H9 (cell line): Measurements from ENCODE around the gene ANO6. TPM values are rescaled to one million over a fixed set of nuclear protein-coding genes. Genes with fewer than 3 reads are reported as not detected.

Experiments
- DNase-seq: peaks from one replicate; pipeline ENCODE4 v3.0.0-alpha.2; 2017
- H2AFZ ChIP-seq: one replicate; pipeline ENCODE4 v1.6.1; 2013; ENCODE audit warnings: mild to moderate bottlenecking, low read length, control low read depth, moderate library complexity
- H2AK5ac ChIP-seq: 2 replicates; pipeline ENCODE4 v1.6.1; 2013; ENCODE audit warnings: low read length, control low read depth, mixed read lengths; ENCODE audit not compliant: insufficient read length
- H2BK120ac ChIP-seq: one replicate; pipeline ENCODE4 v1.6.1; 2013; ENCODE audit warnings: low read depth, mild to moderate bottlenecking, low read length, control low read depth, inconsistent platforms; ENCODE audit not compliant: poor library complexity, severe bottlenecking
- H2BK12ac ChIP-seq: 2 replicates; pipeline ENCODE4 v1.6.1; 2013; ENCODE audit warnings: low read length, control low read depth, mixed read lengths, low read depth; ENCODE audit not compliant: insufficient read length
- H2BK15ac ChIP-seq: 2 replicates; pipeline ENCODE4 v1.6.1; 2013; ENCODE audit warnings: low read depth, low read length, control low read depth
- H2BK20ac ChIP-seq: one replicate; pipeline ENCODE4 v1.6.1; 2013; ENCODE audit warnings: low read depth, mild to moderate bottlenecking, low read length, control low read depth, inconsistent platforms; ENCODE audit not compliant: poor library complexity, severe bottlenecking
- H2BK5ac ChIP-seq: 2 replicates; pipeline ENCODE4 v1.6.1; 2013; ENCODE audit warnings: low read length, control low read depth, mixed read lengths; ENCODE audit not compliant: insufficient read length
- H3K14ac ChIP-seq: 2 replicates; pipeline ENCODE4 v1.6.1; 2013; ENCODE audit warnings: low read length, control low read depth; ENCODE audit not compliant: insufficient read depth
- H3K18ac ChIP-seq: 2 replicates; pipeline ENCODE4 v1.6.1; 2013; ENCODE audit warnings: low read depth, mild to moderate bottlenecking, mixed read lengths, low read length, control low read depth; ENCODE audit not compliant: insufficient read length
- H3K23ac ChIP-seq: 2 replicates; pipeline ENCODE4 v1.6.1; 2013; ENCODE audit warnings: low read length, control low read depth, mixed read lengths, low read depth; ENCODE audit not compliant: insufficient read length
- H3K23me2 ChIP-seq: 2 replicates; pipeline ENCODE4 v1.6.1; 2013; ENCODE audit warnings: low read depth, mild to moderate bottlenecking, mixed read lengths, low read length, control low read depth; ENCODE audit not compliant: insufficient read length, poor library complexity, severe bottlenecking
- H3K27ac ChIP-seq: 2 replicates; pipeline ENCODE4 v1.5.1; 2013; ENCODE audit warnings: low read length, control low read depth, mixed read lengths, low read depth; ENCODE audit not compliant: insufficient read length
- H3K27me3 ChIP-seq: 2 replicates; pipeline ENCODE4 v1.6.1; 2013; ENCODE audit warnings: low read length, control low read depth, inconsistent platforms; ENCODE audit not compliant: insufficient read depth
- H3K4ac ChIP-seq: 2 replicates; pipeline ENCODE4 v1.6.1; 2013; ENCODE audit warnings: low read depth, mild to moderate bottlenecking, control low read depth, inconsistent platforms, low read length, moderate library complexity
- H3K4me1 ChIP-seq: 2 replicates; pipeline ENCODE4 v1.6.1; 2013; ENCODE audit warnings: low read length, control low read depth, inconsistent platforms; ENCODE audit not compliant: insufficient read depth
- H3K4me2 ChIP-seq: 2 replicates; pipeline ENCODE4 v1.6.1; 2013; ENCODE audit warnings: low read length, control low read depth, mixed read lengths; ENCODE audit not compliant: insufficient read length, insufficient read depth
- H3K56ac ChIP-seq: 2 replicates; pipeline ENCODE4 v1.6.1; 2013; ENCODE audit warnings: low read depth, mild to moderate bottlenecking, mixed read lengths, low read length, control low read depth; ENCODE audit not compliant: insufficient read length
- H3K79me1 ChIP-seq: 2 replicates; pipeline ENCODE4 v1.6.1; 2013; ENCODE audit warnings: low read depth, mild to moderate bottlenecking, moderate library complexity, low read length, control low read depth, inconsistent platforms; ENCODE audit not compliant: insufficient read depth, poor library complexity, severe bottlenecking
- H3K79me2 ChIP-seq: 2 replicates; pipeline ENCODE4 v1.6.1; 2013; ENCODE audit warnings: low read length, control low read depth, inconsistent platforms; ENCODE audit not compliant: insufficient read depth
- H3K9ac ChIP-seq: 2 replicates; pipeline ENCODE4 v1.6.1; 2013; ENCODE audit warnings: low read length, control low read depth, mixed read lengths; ENCODE audit not compliant: insufficient read length; ENCODE audit errors: extremely low read depth
- H3K9me3 ChIP-seq: one replicate; pipeline ENCODE4 v1.6.1; 2013; ENCODE audit warnings: low read depth, low read length, inconsistent platforms; ENCODE audit not compliant: control insufficient read depth
- H3T11ph ChIP-seq: one replicate; pipeline ENCODE4 v1.6.1; 2013; ENCODE audit warnings: mild to moderate bottlenecking, low read length, control low read depth, inconsistent platforms
- H4K20me1 ChIP-seq: one replicate; pipeline ENCODE4 v1.6.1; 2013; ENCODE audit not compliant: control insufficient read depth, insufficient read length, insufficient read depth
- H4K5ac ChIP-seq: 2 replicates; pipeline ENCODE4 v1.6.1; 2013; ENCODE audit warnings: low read depth, mild to moderate bottlenecking, mixed read lengths, low read length, control low read depth; ENCODE audit not compliant: insufficient read length
- H4K8ac ChIP-seq: replicated peaks from 2 replicates; pipeline ENCODE4 v1.6.1; 2013; ENCODE audit warnings: low read length, control low read depth, mixed read lengths, low read depth; ENCODE audit not compliant: insufficient read length
- H4K91ac ChIP-seq: 2 replicates; pipeline ENCODE4 v1.6.1; 2013; ENCODE audit warnings: low read depth, mild to moderate bottlenecking, moderate library complexity, mixed read lengths, low read length, control low read depth; ENCODE audit not compliant: insufficient read length
- H3K27ac Mint-ChIP-seq, 3 experiments: 2 replicates in 2 of 3; 3 replicates in 1 of 3; pipeline ENCODE4 v1.8.0; 2020 to 2021; ENCODE audit warnings: mixed read lengths in 3 of 3, mild to moderate bottlenecking in 1 of 3, moderate library complexity in 1 of 3
- H3K27me3 Mint-ChIP-seq: 2 replicates; pipeline ENCODE4 v1.8.0; 2021; ENCODE audit warnings: low read depth, mild to moderate bottlenecking, moderate library complexity, mixed read lengths
- H3K36me3 Mint-ChIP-seq, 3 experiments: 2 replicates in 2 of 3; 3 replicates in 1 of 3; pipeline ENCODE4 v1.8.0; 2020 to 2021; ENCODE audit warnings: low read depth in 3 of 3, mixed read lengths in 3 of 3; ENCODE audit not compliant: insufficient read depth in 1 of 3
- H3K4me1 Mint-ChIP-seq, 2 experiments: 2 replicates each; pipeline ENCODE4 v1.8.0; 2020; ENCODE audit warnings: mixed read lengths in 2 of 2
- H3K4me3 Mint-ChIP-seq, 2 experiments: 2 replicates in 1 of 2; 3 replicates in 1 of 2; pipeline ENCODE4 v1.8.0; 2020 to 2021; ENCODE audit warnings: mild to moderate bottlenecking in 2 of 2, mixed read lengths in 2 of 2, moderate library complexity in 1 of 2
- H3K9me3 Mint-ChIP-seq, 2 experiments: 2 replicates in 1 of 2; 3 replicates in 1 of 2; pipeline ENCODE4 v1.8.0; 2020; ENCODE audit warnings: mild to moderate bottlenecking in 2 of 2, mixed read lengths in 2 of 2, moderate library complexity in 1 of 2
- CTCF ChIP-seq: fragments of 200-600 bp; sonication (generic); conservative IDR thresholded peaks from 3 replicates; pipeline ENCODE4 v1.8.0; 2021; ENCODE audit warnings: antibody characterized with exemption, mild to moderate bottlenecking
- WGBS: extraction: QIAGEN DNeasy Blood & Tissue Kit; methylation state at CpG from one replicate; pipeline ENCODE4 v1.1.7; 2013; ENCODE audit warnings: missing lambda C conversion rate, low lambda C conversion rate, mixed read lengths; ENCODE audit not compliant: insufficient read length; ENCODE audit errors: extremely low coverage; 5-methylcytosine and 5-hydroxymethylcytosine counted together
- total RNA-seq: library from RNA; stranded (reverse); gene quantifications from 2 replicates; pipeline ENCODE4 v1.2.1, GENCODE V29; 2021

ANO6 gene
- total RNA-seq, 1 experiment from 2014 or later: 24.3 TPM

DNA sequence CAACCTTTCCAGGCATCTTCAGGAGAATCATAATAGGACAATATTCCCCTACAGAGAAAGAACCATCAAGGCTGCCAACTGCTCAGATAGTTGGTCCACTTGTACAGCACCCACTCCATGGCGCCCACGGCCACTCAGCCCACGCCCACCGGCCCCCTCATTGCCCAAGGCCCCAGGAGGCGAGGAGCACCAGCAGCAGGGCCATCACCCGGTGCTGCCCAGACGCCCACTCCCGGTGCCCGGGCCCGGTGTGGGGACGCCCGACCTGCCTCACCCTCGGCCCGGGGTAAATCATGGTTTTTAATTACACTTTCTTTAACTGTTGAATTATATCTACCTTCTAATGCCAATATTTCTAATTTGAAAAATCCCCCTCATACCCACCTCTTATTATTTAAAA, 41.3 kb upstream of the ANO6 start:
- H3K79me2 ChIP-seq: no peaks in the 10 kb centered on the region
- Mint-ChIP-seq H3K4me3 (no peak overlapping the region), H3K27ac (no peak overlapping the region), H3K27me3 (no peaks in the 10 kb centered on the region; the same call in none of the 2 replicates), H3K9me3 (peaks cover 38 to 39% of the 10 kb centered on the region in 2 experiments), H3K4me1 (no peaks in the 10 kb centered on the region), H3K36me3 (peaks cover 47 to 55% (median 47%) of the 10 kb centered on the region in 3 experiments)
- no peak overlapping the region for H2AFZ ChIP-seq
- peaks cover 7% of the 10 kb centered on the region for H3K9me3 ChIP-seq
- no peak overlapping the region for H2AK5ac ChIP-seq
- H3K27ac ChIP-seq: no peak overlapping the region
- H3K27me3 ChIP-seq: no peaks in the 10 kb centered on the region
- H3K9ac ChIP-seq: no peak overlapping the region
- H4K20me1 ChIP-seq: no peaks in the 10 kb centered on the region
- no peaks in the 10 kb centered on the region for H3K4me1 ChIP-seq
- H4K91ac ChIP-seq: no peak overlapping the region
- H3K23me2 ChIP-seq: no peaks in the 10 kb centered on the region
- DNase-seq: no peak
- H3K79me1 ChIP-seq: no peaks in the 10 kb centered on the region
- H2BK15ac ChIP-seq: no peak overlapping the region
- H3T11ph ChIP-seq: no peak overlapping the region
- no peak overlapping the region for H4K5ac ChIP-seq
- H3K4ac ChIP-seq: no peak overlapping the region
- H4K8ac ChIP-seq: no peak overlapping the region
- no peak for TF ChIP-seq CTCF
- H2BK5ac ChIP-seq: no peak overlapping the region
- no peak overlapping the region for H3K56ac ChIP-seq
- H2BK120ac ChIP-seq: no peak overlapping the region
- H2BK20ac ChIP-seq: no peak overlapping the region
- no peak overlapping the region for H3K23ac ChIP-seq
- no peak overlapping the region for H2BK12ac ChIP-seq
- WGBS: no CpG with 5 or more reads among the region's 14 CpGs
- no peak overlapping the region for H3K14ac ChIP-seq
- H3K4me2 ChIP-seq: no peak overlapping the region
- H3K18ac ChIP-seq: no peak overlapping the region
